Activated naive CD4-positive, alpha-beta T cell treated with anti-CD3 and anti-CD28 coated beads, Interleukin-2, amount 10 ng/mL, durations not matched to agents 5 hours and 36 hours (primary cell): ENCODE measurements around the gene KRI1. TPM values are rescaled to one million over a fixed set of nuclear protein-coding genes. Genes with fewer than 3 reads are reported as not detected.

ENCODE experiments used
- microRNA-seq: library from miRNA; unstranded; fragments of <30 nt; microRNA quantifications from one replicate; pipeline ENCODE4 v1.2.0, GENCODE V29; 2022; ENCODE audit warnings: borderline microRNAs expressed, borderline replicate concordance
- total RNA-seq, 2 experiments: library from RNA; stranded (reverse); gene quantifications; one replicate each; pipeline ENCODE4 v1.2.3, GENCODE V29; 2021

KRI1 gene
- total RNA-seq: 10 to 100 TPM; 62.7 to 67.1 TPM

GRCh38 chr19:10565567-10566407, at the start of gene KRI1:
Gene KRI1, minus strand, starts transcription at chr19:10566010. Its CDS starts 11 bp downstream, at chr19:10565999.

DNA sequence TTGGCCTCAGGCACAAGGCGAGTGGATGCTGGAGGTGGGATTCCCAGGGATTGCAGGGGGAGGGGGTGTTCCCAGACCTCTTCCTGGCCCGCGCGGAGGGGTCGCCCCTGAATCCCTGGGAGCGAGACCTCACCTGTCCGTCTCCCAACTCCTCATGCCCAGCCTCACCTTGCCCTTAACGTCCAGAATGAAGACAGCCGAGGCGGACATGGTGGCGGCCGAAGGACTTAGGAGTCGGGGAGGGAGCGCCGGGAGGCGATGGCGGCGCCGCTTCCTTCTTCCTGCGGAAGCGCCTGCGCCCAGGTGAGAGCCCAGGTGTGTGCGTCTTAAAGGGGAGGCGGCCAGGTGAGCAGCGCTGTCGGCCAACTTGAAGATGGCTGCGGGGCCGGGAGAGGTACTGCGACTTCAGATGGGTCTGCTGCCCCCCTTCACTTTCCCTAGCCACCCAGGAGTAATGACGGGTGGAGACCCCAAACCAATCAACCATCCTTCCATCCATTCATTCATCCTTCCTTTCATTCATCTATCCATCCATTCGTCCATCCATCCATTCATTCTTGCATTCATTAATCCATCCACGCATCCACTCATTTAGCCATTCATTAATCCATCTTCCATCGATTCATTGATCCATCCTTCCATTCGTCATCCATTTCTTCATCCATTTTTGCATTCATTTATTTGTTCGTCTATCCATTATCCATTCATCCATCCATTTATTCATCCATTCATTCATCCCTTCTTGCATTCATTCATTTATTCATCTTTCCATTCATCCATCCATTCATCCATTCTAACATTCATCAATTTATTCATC, 21.4 kb upstream of the KRI1 start, which contains the start of gene AP1M2:
Gene AP1M2, minus strand, starts transcription at position 291 of the 817 bp plus-strand sequence. Its CDS starts 81 bp downstream, at position 210.

DNA sequence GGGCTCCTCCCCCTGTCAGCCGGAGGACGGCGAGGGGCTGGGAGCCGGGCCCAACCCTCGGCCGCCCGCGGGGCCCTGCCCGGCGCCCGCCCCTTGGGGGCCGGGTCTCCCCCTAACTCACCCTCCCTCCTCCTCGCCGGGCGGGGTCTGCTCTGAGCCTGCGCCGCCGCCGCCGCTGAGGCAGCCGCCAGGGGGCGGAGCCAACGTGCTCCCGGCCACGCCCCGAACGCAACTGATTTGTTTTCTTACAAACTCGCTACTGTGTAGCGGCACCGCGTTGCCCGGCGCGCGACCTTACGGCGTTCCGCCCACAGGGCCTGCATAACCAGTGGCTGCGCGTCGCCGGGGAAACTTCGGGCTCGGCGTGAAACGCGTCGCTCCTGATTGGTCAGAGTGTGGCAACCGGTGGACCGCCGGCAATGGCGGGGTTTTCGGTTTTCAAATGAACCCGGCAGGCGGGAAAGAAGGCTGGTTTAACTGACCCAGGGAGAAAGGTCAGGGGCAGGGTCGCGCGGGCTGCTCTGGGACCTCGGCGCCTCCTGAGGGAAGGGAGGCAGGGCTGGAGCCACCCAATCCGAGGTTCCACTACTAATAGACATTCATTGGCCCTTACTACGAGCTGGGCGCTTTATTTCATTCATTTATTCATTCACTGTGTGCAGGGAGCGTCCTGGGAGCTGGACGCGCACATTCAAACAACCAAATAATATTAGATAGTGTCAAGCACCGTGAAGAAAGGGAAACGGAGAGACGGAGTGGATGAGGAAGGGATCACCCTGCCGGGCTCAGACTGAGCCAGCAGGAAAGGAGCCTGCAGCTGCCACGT, 3.2 kb upstream of the KRI1 start, which contains the start of gene CDKN2D:
Gene CDKN2D, minus strand, starts transcription at position 154 of the 826 bp plus-strand sequence. CDS start 326 bp downstream, outside the sequence.

GRCh38 chr19:10543420-10544241, 22.2 kb downstream of the KRI1 start, which contains the start of gene ATG4D:
Gene ATG4D, plus strand, starts transcription at chr19:10543904. Its CDS starts 187 bp downstream, at chr19:10544091.

GRCh38 chr19:10517361-10517759, 48.5 kb downstream of the KRI1 start, which contains the start of gene S1PR5:
Gene S1PR5, minus strand, starts transcription at chr19:10517447. Its CDS starts 2,436 bp downstream, at chr19:10515011.

Small RNAs within 50 kb of the gene (microRNA-seq; reads per million reads assigned to microRNA genes)
- not detected for gene MIR1238

Other genes with a start within 250 kb of the KRI1 start
- 1 to 10 TPM; 4.0 to 5.3 TPM for gene FDX2, start 250.0 kb downstream of the KRI1 start, total RNA-seq
- gene RAVER1, start 232.5 kb downstream of the KRI1 start, total RNA-seq: 10 to 100 TPM; 63.4 to 67.4 TPM
- gene ICAM3, start 226.4 kb downstream of the KRI1 start, total RNA-seq: 100 to 1,000 TPM; 234 to 244 TPM
- 100 to 1,000 TPM; 214 to 232 TPM for gene TYK2, start 185.4 kb downstream of the KRI1 start, total RNA-seq
- gene CDC37, start 162.5 kb downstream of the KRI1 start, total RNA-seq: 100 to 1,000 TPM; 208 to 225 TPM
- 10 to 100 TPM; 31.7 to 32.6 TPM for gene PDE4A, start 145.5 kb downstream of the KRI1 start, total RNA-seq
- 10 to 100 TPM; 80.0 to 81.0 TPM for gene KEAP1, start 62.7 kb downstream of the KRI1 start, total RNA-seq
- under 1 TPM; 0.26 to 0.35 TPM for gene S1PR5, start 48.6 kb downstream of the KRI1 start, total RNA-seq
- 10 to 100 TPM; 34.2 to 35.1 TPM for gene ATG4D, start 22.1 kb downstream of the KRI1 start, total RNA-seq
- gene CDKN2D, start 3.0 kb upstream of the KRI1 start, total RNA-seq: 10 to 100 TPM; 68.7 to 76.2 TPM
- gene AP1M2, start 21.3 kb upstream of the KRI1 start, total RNA-seq: not detected
- 100 to 1,000 TPM; 161 to 163 TPM for gene SLC44A2, start 59.5 kb upstream of the KRI1 start, total RNA-seq
- 100 to 1,000 TPM; 326 to 333 TPM for gene ILF3, start 88.3 kb upstream of the KRI1 start, total RNA-seq
- gene QTRT1, start 135.4 kb upstream of the KRI1 start, total RNA-seq: 10 to 100 TPM; 34.2 to 37.7 TPM
- 100 to 1,000 TPM; 259 to 262 TPM for gene DNM2, start 152.1 kb upstream of the KRI1 start, total RNA-seq